ENCODE results near the gene CRMP1.

CRMP1 gene

GRCh38 chr4:5795580-5795979, 97.3 kb downstream of the CRMP1 start:
- DNase-seq (ENCODE audit: low read depth), result no peak

GRCh38 chr4:5793514-5793913, 99.4 kb downstream of the CRMP1 start:
- no peak for DNase-seq (ENCODE audit: low read depth)

- no peak for DNase-seq (ENCODE audit: low read depth)
Observed at GRCh38 chr4:5791654-5792053, 101.2 kb downstream of the CRMP1 start.

GRCh38 chr4:5790546-5790857, 102.4 kb downstream of the CRMP1 start:
- no peak for DNase-seq (ENCODE audit: low read depth)

GRCh38 chr4:5789141-5789540, 103.7 kb downstream of the CRMP1 start:
- no peak for DNase-seq (ENCODE audit: low read depth)

- DNase-seq (ENCODE audit: low read depth), result no peak
Observed at GRCh38 chr4:5788144-5788543, 104.7 kb downstream of the CRMP1 start.

GRCh38 chr4:5787311-5787710, 105.6 kb downstream of the CRMP1 start:
- no peak for DNase-seq (ENCODE audit: low read depth)

GRCh38 chr4:5785806-5786680, 106.8 kb downstream of the CRMP1 start:
- peak; percentile 68 for DNase-seq (ENCODE audit: low read depth)

- no peak for DNase-seq (ENCODE audit: low read depth)
Observed at GRCh38 chr4:5784960-5785611, 107.8 kb downstream of the CRMP1 start.

- no peak for DNase-seq (ENCODE audit: low read depth)
Observed at GRCh38 chr4:5784021-5784420, 108.9 kb downstream of the CRMP1 start.

GRCh38 chr4:5783486-5783885, 109.4 kb downstream of the CRMP1 start:
- no peak for DNase-seq (ENCODE audit: low read depth)

GRCh38 chr4:5782829-5783476, 109.9 kb downstream of the CRMP1 start:
- DNase-seq (ENCODE audit: low read depth), result no peak

GRCh38 chr4:5781691-5782090, 111.2 kb downstream of the CRMP1 start:
- DNase-seq (ENCODE audit: low read depth), result no peak

- peak; percentile 86 for DNase-seq (ENCODE audit: low read depth)
Observed at GRCh38 chr4:5780831-5781480, 111.9 kb downstream of the CRMP1 start.

GRCh38 chr4:5776510-5776909, 116.4 kb downstream of the CRMP1 start:
- no peak for DNase-seq (ENCODE audit: low read depth)

GRCh38 chr4:5774416-5775036, 118.4 kb downstream of the CRMP1 start:
- no peak for DNase-seq (ENCODE audit: low read depth)

GRCh38 chr4:5773271-5773555, 119.7 kb downstream of the CRMP1 start:
- DNase-seq (ENCODE audit: low read depth), result no peak

- DNase-seq (ENCODE audit: low read depth), result no peak
Observed at GRCh38 chr4:5772528-5773270, 120.2 kb downstream of the CRMP1 start.

Data from GM04503 (cell line).